ENCODE measurements around the gene LAPTM5. TPM values are rescaled to one million over a fixed set of nuclear protein-coding genes. Genes with fewer than 3 reads are reported as not detected.

Gene LAPTM5
- total and polyA plus RNA-seq, 2 donors (not counting 3 experiments of a cell fraction or from before 2014, with no cell fraction given): 83.4 to 95.2 TPM

DNA sequence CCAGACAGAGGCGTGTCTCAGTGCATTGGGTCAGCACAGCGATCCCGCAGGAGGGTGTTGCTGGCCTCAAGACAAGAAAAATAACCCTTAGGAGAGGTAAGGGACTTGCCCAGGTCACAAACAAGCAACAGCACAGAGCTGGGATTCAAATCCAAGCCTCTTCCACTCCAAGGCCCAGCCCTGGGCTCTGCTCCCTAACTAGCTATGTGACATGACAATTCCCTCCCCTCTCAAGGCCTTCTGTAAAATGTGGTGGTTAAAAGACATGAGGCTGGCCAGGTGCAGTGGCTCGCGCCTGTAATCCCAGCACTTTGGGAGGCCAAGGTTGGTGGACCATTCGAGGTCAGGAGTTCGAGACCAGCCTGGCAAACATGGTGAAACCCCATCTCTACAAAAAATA is 28.1 kb upstream of the LAPTM5 start:
- CTCF ChIA-PET: interaction anchor here (1.4 to 10.7 kb wide), 4 partner anchors 11 to 127 kb away, joined by 4 to 726 read pairs (median 89); partner anchors contain the start of gene MATN1
- intact Hi-C loops (cut with micrococcal nuclease) (no loop called here), dilution Hi-C loops (cut with MboI; ENCODE audit: extremely low pct_ligation_motif_present, low sequenced_read_pairs) (no loop called here)
- DNase-seq (ENCODE audit: low read depth, low spot score) (no peak), FAIRE-seq (no peak)
- Histone ChIP-seq H3K27ac (ENCODE audit: insufficient read depth, low read depth, low read length) (no peak overlapping the region), H4K20me1 (replicated peaks; ENCODE audit: control insufficient read depth, extremely low read depth, insufficient read depth, low read length) (no peaks in the 10 kb centered on the region), H3K27me3 (ENCODE audit: control insufficient read depth in 2 of 2, insufficient read depth in 2 of 2, low read length in 2 of 2) (peaks cover under 1 to 1% of the 10 kb centered on the region in 2 experiments), H3K4me3 (replicated peaks in 1 of 3; ENCODE audit: insufficient read depth in 1 of 3, low read depth in 1 of 3, low read length in 3 of 3) (no peak overlapping the region), H3K9ac (replicated peaks; ENCODE audit: extremely low read depth, insufficient read depth, low read length) (no peak overlapping the region), H3K4me2 (ENCODE audit: insufficient read depth, low read length) (no peak overlapping the region), H3K36me3 (ENCODE audit: control insufficient read depth in 2 of 2, extremely low read depth in 1 of 2, insufficient read depth in 2 of 2, low read length in 2 of 2) (no peaks in the 10 kb centered on the region), H2AFZ (ENCODE audit: low read depth, low read length) (no peak overlapping the region), H3K79me2 (ENCODE audit: control insufficient read depth, insufficient read depth, low read length) (no peaks in the 10 kb centered on the region), H3K9me3 (replicated peaks; ENCODE audit: control insufficient read depth, insufficient read depth, low read length) (no peaks in the 10 kb centered on the region), H3K9me1 (replicated peaks; ENCODE audit: control insufficient read depth, extremely low read depth, insufficient read depth, low read length) (no peaks in the 10 kb centered on the region), H3K4me1 (ENCODE audit: control insufficient read depth, extremely low read depth, insufficient read depth, low read length) (peaks cover 5% of the 10 kb centered on the region)
- no peak for TF ChIP-seq POLR2AphosphoS5 (IDR thresholded peaks at IDR 0.05; ENCODE audit: insufficient read depth, low read depth, low read length)
- TF ChIP-seq, protein P1, sequence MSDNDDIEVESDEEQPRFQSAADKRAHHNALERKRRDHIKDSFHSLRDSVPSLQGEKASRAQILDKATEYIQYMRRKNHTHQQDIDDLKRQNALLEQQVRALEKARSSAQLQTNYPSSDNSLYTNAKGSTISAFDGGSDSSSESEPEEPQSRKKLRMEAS (IDR thresholded peaks at IDR 0.05; ENCODE audit: insufficient read depth, insufficient read length): no peak
- TF ChIP-seq, protein P2, sequence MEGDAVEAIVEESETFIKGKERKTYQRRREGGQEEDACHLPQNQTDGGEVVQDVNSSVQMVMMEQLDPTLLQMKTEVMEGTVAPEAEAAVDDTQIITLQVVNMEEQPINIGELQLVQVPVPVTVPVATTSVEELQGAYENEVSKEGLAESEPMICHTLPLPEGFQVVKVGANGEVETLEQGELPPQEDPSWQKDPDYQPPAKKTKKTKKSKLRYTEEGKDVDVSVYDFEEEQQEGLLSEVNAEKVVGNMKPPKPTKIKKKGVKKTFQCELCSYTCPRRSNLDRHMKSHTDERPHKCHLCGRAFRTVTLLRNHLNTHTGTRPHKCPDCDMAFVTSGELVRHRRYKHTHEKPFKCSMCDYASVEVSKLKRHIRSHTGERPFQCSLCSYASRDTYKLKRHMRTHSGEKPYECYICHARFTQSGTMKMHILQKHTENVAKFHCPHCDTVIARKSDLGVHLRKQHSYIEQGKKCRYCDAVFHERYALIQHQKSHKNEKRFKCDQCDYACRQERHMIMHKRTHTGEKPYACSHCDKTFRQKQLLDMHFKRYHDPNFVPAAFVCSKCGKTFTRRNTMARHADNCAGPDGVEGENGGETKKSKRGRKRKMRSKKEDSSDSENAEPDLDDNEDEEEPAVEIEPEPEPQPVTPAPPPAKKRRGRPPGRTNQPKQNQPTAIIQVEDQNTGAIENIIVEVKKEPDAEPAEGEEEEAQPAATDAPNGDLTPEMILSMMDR (IDR thresholded peaks at IDR 0.05; ENCODE audit: extremely low read depth in 1 of 2, insufficient read depth in 1 of 2, low read depth in 1 of 2, low read length in 2 of 2): no peak
- TF ChIP-seq EZH2 (IDR thresholded peaks at IDR 0.05; ENCODE audit: borderline replicate concordance, low read depth, low read length, severe bottlenecking): no peak
- no peak for TF ChIP-seq GATA2 (IDR thresholded peaks at IDR 0.05; ENCODE audit: insufficient read depth, insufficient read length, low read depth, low read length)
- no peak for TF ChIP-seq FOS (IDR thresholded peaks at IDR 0.05; ENCODE audit: borderline replicate concordance, insufficient read depth, low read length)
- no peak for TF ChIP-seq POLR2A (IDR thresholded peaks at IDR 0.05; ENCODE audit: low read depth, low read length)
- TF ChIP-seq JUN (IDR thresholded peaks at IDR 0.05; ENCODE audit: borderline replicate concordance, insufficient read depth, insufficient read length, low read depth): no peak
- no peak for TF ChIP-seq MYC (IDR thresholded peaks at IDR 0.05; ENCODE audit: low read depth, low read length)
- POLR2A ChIA-PET: no interaction called here
- no TSS peak for BruUV-seq (replicated peaks)
